Central memory CD8-positive, alpha-beta T cell (primary cell): ENCODE data around the gene MBOAT2.

Experiments
- ATAC-seq: fragments of 150-1000 bp; cut with Tn5 transposase; replicated peaks from 2 replicates; pipeline ENCODE4 v1.10.0; 2022; ENCODE audit warnings: mild to moderate bottlenecking, moderate FRiP score, moderate number of reproducible peaks; ENCODE audit not compliant: poor library complexity, severe bottlenecking; ENCODE audit errors: extremely low read depth
- DNase-seq, 2 donors: peaks; one replicate each; pipeline ENCODE4 v3.0.0; 2021; ENCODE audit warnings: low spot score in 2 of 2
- H3K27ac Mint-ChIP-seq: one replicate; pipeline ENCODE4 v1.8.0; 2022; ENCODE audit warnings: low read depth, mild to moderate bottlenecking, moderate library complexity, mixed read lengths
- H3K27me3 Mint-ChIP-seq: one replicate; pipeline ENCODE4 v1.8.0; 2022; ENCODE audit warnings: mixed read lengths
- H3K36me3 Mint-ChIP-seq: one replicate; pipeline ENCODE4 v1.8.0; 2022; ENCODE audit warnings: mild to moderate bottlenecking, moderate library complexity, mixed read lengths; ENCODE audit not compliant: insufficient read depth
- H3K4me1 Mint-ChIP-seq: one replicate; pipeline ENCODE4 v1.8.0; 2022; ENCODE audit warnings: mixed read lengths
- H3K4me3 Mint-ChIP-seq: one replicate; pipeline ENCODE4 v1.8.0; 2022; ENCODE audit warnings: mild to moderate bottlenecking, moderate library complexity, mixed read lengths
- H3K9me3 Mint-ChIP-seq: one replicate; pipeline ENCODE4 v1.8.0; 2022; ENCODE audit warnings: mixed read lengths

The MBOAT2 gene

DNA sequence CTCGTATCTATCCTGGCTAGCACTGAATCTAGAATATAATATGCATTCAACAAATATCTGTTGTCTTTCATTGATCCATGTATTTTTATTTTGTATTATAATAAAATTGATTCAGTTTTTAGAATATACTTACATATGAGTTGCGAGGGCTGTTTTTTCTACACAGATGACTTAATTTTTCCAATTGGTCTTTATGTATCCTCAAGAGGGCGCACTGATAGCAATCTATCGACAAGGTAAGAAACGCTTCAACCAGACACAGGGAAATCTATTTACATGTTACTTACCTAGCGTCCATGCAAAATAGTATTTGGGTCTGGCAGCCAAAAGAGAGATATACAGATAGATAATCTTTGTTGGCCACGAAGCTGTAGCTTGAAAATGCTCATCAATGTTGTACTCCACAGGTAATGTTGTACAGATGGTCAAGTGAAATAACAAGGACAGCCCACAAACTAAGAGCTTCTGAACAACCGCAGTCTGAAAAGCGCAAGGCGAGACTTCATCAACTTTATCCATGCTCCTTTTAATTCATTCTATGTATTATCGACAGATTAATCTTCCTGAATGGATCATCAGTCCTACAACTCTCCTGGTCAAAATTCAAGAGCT lies 130.6 kb downstream of the MBOAT2 start:
- Mint-ChIP-seq H3K4me3 (no peak overlapping the region), H3K27me3 (no peaks in the 10 kb centered on the region), H3K36me3 (peaks cover 2% of the 10 kb centered on the region), H3K9me3 (no peaks in the 10 kb centered on the region), H3K4me1 (no peaks in the 10 kb centered on the region), H3K27ac (no peak overlapping the region)
- ATAC-seq (no peak), DNase-seq (no peak)

DNA sequence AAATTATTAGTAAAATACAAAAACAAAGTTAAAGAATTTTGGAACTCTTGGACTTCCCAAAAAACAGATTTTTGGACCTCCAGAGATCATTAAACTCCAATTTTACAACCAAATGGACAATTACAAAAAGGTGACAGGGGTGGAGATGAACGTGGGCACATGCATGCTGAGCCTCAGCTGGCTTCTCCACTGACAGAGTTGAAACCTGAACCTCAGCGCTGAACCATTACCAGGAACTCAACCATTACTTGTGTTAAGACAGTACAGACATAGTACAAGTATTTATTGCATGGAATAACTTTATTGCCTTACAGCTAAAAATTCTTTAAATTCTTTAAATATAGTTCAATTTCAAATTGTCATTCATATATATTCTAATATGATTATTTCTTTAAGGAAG lies 133.0 kb downstream of the MBOAT2 start:
- DNase-seq = no peak
- no peaks in the 10 kb centered on the region for H3K9me3 Mint-ChIP-seq
- H3K27me3 Mint-ChIP-seq = no peaks in the 10 kb centered on the region
- no peak overlapping the region for H3K27ac Mint-ChIP-seq
- H3K36me3 Mint-ChIP-seq = no peaks in the 10 kb centered on the region
- no peaks in the 10 kb centered on the region for H3K4me1 Mint-ChIP-seq
- ATAC-seq = no peak
- no peak overlapping the region for H3K4me3 Mint-ChIP-seq

DNA sequence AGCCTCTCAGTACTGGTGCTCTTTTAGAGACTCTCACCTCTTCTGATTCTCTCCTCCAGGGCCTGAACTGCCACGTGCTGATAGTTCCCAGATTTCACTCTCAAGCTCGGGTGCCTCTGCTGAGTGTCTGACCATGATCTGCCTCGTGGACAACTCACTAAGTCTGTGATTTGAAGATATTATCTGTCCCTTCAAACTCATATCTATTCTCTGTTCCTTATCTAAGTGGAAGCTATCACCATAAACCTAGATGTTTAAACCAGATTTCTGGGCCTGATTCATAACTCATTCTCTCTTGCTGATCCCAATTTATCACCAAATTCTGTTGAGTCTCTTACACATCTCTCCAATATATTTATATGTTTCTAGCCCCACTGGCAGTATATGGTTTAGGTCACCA lies 136.1 kb downstream of the MBOAT2 start:
- no peaks in the 10 kb centered on the region for H3K36me3 Mint-ChIP-seq
- ATAC-seq (no peak), DNase-seq (no peak)
- H3K9me3 Mint-ChIP-seq = no peaks in the 10 kb centered on the region
- H3K4me3 Mint-ChIP-seq = no peak overlapping the region
- no peak overlapping the region for H3K27ac Mint-ChIP-seq
- H3K27me3 Mint-ChIP-seq = no peaks in the 10 kb centered on the region
- no peaks in the 10 kb centered on the region for H3K4me1 Mint-ChIP-seq

DNA sequence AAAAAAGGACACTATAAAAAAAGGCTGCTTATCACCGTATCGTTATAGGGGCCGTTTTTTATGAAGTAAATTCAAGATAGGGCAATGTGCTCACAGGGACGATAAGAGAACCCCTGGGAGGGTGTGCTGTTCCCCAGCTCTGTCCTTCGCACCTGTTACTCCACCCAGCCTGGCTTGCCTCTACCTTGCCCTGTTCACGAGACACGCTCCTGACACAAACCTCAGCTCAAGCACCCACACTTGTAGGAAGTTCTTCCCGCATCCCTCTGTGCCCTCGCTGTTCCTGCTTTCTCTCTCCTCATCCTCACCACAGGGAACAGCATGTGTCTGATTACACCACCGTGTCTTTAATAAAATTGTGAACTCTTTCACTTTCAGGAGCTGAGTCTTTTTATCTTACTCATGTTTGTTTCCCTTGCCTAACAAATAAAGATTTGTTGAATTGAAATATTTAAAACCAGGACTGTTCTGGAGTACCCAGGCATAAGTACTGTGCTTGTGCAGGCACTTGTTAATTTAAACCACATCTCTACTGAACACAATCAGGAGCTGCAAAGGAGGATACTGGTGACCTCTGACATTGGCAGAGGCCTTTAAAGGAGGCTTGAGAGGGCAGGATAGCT lies 140.0 kb downstream of the MBOAT2 start:
- Mint-ChIP-seq H3K27me3 (no peaks in the 10 kb centered on the region), H3K4me3 (no peak overlapping the region), H3K9me3 (no peaks in the 10 kb centered on the region), H3K4me1 (no peaks in the 10 kb centered on the region), H3K27ac (no peak overlapping the region), H3K36me3 (no peaks in the 10 kb centered on the region)
- ATAC-seq (no peak), DNase-seq (no peak)

DNA sequence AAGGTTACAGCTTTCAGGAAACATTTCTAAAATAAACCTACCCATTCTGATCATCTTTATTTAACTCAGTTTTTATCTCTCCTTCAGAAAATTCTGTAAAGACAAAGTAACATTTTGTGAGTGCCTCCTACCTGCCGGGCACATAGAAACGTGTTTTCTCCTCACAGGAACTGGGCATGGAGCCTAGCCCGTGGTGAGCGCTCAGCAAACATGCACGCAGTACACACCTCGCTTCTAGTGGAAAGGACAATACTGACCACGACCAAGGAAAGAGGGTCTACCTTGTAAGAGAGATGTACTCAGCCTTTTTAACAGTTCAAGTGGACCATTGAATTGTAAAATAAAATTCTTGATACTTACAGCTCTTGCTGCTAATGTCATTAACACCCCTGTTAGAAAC lies 141.3 kb downstream of the MBOAT2 start:
- H3K9me3 Mint-ChIP-seq = no peaks in the 10 kb centered on the region
- no peak overlapping the region for H3K27ac Mint-ChIP-seq
- H3K36me3 Mint-ChIP-seq = no peaks in the 10 kb centered on the region
- H3K4me1 Mint-ChIP-seq = no peaks in the 10 kb centered on the region
- H3K4me3 Mint-ChIP-seq = no peak overlapping the region
- ATAC-seq (no peak), DNase-seq (no peak)
- H3K27me3 Mint-ChIP-seq = no peaks in the 10 kb centered on the region

DNA sequence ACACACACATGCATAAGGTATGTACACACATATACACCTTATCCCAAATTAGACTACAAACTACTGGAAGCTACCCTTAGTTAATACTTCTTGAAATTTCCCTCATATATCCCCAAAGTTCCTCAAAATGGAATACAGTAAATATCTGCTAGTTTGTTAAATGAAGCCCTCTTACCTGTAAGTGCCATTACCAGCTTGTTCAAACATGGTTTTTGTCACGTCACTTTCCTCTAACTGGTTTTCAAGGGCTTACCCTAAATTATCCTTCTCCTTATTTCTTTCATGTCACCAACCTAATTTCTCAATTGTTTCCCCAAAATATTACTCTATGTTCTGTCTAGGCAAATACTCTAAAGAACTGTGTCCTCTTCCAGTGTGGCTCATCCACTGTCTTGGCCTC lies 141.7 kb downstream of the MBOAT2 start:
- ATAC-seq (no peak), DNase-seq (no peak)
- H3K27ac Mint-ChIP-seq = no peak overlapping the region
- no peaks in the 10 kb centered on the region for H3K9me3 Mint-ChIP-seq
- no peaks in the 10 kb centered on the region for H3K36me3 Mint-ChIP-seq
- no peak overlapping the region for H3K4me3 Mint-ChIP-seq
- H3K4me1 Mint-ChIP-seq = no peaks in the 10 kb centered on the region
- H3K27me3 Mint-ChIP-seq = no peaks in the 10 kb centered on the region

DNA sequence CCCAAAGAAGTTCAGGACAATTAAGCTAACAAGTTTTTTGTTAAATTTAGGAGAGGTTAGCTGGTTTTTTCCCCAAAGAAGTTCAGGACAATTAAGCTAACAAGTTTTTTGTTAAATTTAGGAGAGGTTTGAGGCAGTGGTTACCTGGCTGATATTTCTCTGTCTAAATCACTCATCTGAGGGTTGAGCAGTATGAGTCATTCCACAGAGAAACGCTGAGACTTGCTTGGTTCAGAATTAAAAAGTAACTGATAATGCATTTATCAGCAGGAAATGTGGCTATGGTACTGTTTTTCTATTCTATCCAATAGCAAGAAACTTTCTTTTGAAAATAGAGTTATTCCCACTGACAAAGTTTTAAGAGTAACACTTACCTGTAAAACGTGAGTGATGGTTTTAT lies 143.2 kb downstream of the MBOAT2 start:
- Mint-ChIP-seq H3K27ac (no peak overlapping the region), H3K27me3 (no peaks in the 10 kb centered on the region), H3K4me3 (no peak overlapping the region), H3K9me3 (no peaks in the 10 kb centered on the region), H3K36me3 (no peaks in the 10 kb centered on the region), H3K4me1 (no peaks in the 10 kb centered on the region)
- DNase-seq (no peak), ATAC-seq (no peak)

DNA sequence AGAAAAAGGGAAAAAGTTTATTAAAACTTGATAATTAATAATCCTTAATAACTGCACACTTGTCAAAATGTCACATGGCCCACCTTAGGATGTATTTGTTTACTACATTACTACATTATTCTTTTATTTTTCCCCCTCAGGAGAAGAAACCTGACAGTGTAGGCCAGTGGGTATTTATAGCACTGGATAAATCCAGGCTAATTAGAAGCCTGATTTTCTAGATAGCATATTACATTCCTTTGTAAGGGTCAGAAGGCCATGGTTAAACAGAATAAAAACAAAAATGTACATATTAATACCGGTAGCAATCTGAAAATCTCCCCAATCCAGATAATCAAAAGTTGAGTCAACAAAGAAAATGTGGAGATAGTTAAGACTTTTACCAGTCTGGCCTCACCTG lies 144.6 kb downstream of the MBOAT2 start:
- no peaks in the 10 kb centered on the region for H3K9me3 Mint-ChIP-seq
- no peak for ATAC-seq
- no peaks in the 10 kb centered on the region for H3K4me1 Mint-ChIP-seq
- no peak overlapping the region for H3K4me3 Mint-ChIP-seq
- DNase-seq = no peak
- H3K27ac Mint-ChIP-seq = no peak overlapping the region
- no peaks in the 10 kb centered on the region for H3K27me3 Mint-ChIP-seq
- H3K36me3 Mint-ChIP-seq = no peaks in the 10 kb centered on the region

DNA sequence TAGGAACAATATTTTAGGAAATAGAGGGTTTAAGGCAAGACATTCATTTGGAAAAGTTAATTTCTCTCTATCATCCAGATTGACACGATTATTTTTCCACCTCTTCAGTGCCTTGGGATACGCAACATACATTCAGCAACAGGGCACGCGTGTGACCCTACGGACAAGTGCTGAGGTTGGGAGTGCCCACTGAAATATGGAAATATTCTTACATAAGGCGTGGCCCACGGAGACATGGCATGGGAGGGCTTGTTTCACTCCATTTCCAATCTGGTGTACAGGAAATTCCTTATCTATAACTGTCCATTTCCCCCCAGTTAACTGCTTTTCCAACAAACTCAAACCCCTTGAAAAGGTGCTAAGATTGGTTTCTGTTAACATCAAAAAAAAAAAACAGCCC lies 145.2 kb downstream of the MBOAT2 start:
- Mint-ChIP-seq H3K4me1 (no peaks in the 10 kb centered on the region), H3K27me3 (no peaks in the 10 kb centered on the region), H3K4me3 (no peak overlapping the region), H3K9me3 (no peaks in the 10 kb centered on the region), H3K27ac (no peak overlapping the region), H3K36me3 (no peaks in the 10 kb centered on the region)
- DNase-seq = no peak
- no peak for ATAC-seq

DNA sequence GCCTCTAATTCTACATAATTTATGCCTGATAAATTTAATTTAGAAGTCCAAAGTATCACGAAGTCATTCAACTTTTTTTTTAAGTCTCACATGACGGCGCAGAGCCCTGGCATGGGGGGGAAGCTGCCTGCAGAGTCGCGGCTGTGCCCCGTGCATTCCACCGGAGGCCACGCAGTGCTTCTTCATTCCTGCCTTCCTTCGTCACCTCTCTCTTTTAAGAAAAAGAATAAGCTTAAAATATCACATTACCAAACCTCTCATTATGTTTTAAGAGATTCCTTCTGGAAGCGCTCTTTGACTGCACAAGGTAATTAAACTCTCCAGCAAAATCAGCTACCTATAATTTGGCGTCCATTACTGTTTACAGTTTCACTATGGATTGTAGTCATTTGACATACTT lies 145.8 kb downstream of the MBOAT2 start:
- H3K4me3 Mint-ChIP-seq = no peak overlapping the region
- H3K4me1 Mint-ChIP-seq = no peaks in the 10 kb centered on the region

DNA sequence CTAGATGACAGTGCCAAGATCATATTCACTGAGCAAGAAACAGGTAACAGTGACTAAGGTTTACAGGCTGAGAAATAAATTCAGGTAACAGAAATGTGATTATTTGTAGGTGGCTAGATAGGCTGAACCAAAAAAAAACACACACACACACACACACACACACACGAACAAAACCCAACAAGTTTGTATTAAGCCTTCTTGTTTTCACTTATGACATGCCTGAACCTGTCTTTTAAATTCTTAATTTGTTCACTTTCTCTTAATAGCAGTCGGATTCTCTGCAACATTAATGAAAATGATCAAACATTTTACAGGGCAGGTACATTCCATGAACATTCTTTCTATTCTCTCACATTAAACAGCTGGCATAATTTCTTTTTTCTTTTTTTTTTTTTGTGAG lies 147.3 kb downstream of the MBOAT2 start:
- no peak for DNase-seq
- no peak for ATAC-seq
- Mint-ChIP-seq H3K4me3 (no peak overlapping the region), H3K4me1 (no peaks in the 10 kb centered on the region), H3K9me3 (no peaks in the 10 kb centered on the region), H3K36me3 (no peaks in the 10 kb centered on the region), H3K27ac (no peak overlapping the region), H3K27me3 (no peaks in the 10 kb centered on the region)

More for the DNA sequence above, 145.8 kb downstream of the MBOAT2 start:
- H3K27ac Mint-ChIP-seq = no peak overlapping the region
- H3K27me3 Mint-ChIP-seq = no peaks in the 10 kb centered on the region
- H3K9me3 Mint-ChIP-seq = no peaks in the 10 kb centered on the region
- ATAC-seq (no peak), DNase-seq (no peak)
- no peaks in the 10 kb centered on the region for H3K36me3 Mint-ChIP-seq

DNA sequence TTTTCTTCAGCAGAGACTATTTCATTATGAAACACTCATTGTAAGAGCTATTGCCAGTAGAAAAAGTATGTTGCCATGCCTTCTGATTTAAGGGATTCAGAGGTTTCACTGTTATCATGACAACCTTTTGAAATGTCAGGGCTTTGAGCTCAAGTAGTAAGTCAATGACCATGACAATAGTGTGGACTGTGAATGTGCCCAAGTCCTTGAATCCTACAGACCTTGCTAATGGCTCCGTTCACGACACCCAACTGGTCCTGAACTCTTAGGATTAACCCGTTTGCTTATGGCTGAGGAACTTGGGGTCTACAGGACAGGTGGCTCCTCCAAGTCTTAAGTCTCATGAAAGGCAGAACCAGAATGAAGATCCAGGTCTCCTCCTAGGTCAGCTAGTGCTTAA lies 148.5 kb downstream of the MBOAT2 start:
- H3K4me3 Mint-ChIP-seq = no peak overlapping the region

DNA sequence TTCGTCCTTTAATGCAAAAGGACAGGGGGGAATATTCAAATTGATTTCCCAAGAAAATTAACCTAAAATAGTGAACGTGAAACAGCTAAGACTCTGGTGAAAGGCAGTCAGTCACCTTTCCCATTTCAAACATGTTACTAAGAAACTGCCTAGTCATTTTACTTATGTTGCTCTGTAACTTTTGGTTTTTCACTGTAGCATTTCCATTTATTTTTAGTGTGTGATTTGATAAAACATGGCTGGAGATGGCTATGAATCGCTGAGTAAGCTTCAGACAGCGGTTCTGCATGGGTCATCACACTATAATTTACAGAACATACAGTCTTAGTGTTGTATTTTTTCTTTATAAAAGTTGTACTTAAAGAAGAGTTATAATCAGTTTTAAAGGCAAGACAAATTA lies 150.1 kb downstream of the MBOAT2 start:
- Mint-ChIP-seq H3K9me3 (no peaks in the 10 kb centered on the region), H3K36me3 (no peaks in the 10 kb centered on the region), H3K4me3 (no peak overlapping the region), H3K4me1 (no peaks in the 10 kb centered on the region), H3K27me3 (no peaks in the 10 kb centered on the region), H3K27ac (no peak overlapping the region)
- ATAC-seq (no peak), DNase-seq (no peak)

More for the DNA sequence above, 148.5 kb downstream of the MBOAT2 start:
- no peaks in the 10 kb centered on the region for H3K9me3 Mint-ChIP-seq
- DNase-seq (no peak), ATAC-seq (no peak)
- H3K36me3 Mint-ChIP-seq = no peaks in the 10 kb centered on the region
- H3K27me3 Mint-ChIP-seq = no peaks in the 10 kb centered on the region
- no peak overlapping the region for H3K27ac Mint-ChIP-seq
- no peaks in the 10 kb centered on the region for H3K4me1 Mint-ChIP-seq
